HepG2 (cell line): Measurements from ENCODE around the gene TLK1. TPM values are rescaled to one million over a fixed set of nuclear protein-coding genes. Genes with fewer than 3 reads are reported as not detected.
"Not testable (repeated sequence)": the region's sequence is repeated elsewhere in the genome, so short reads cannot be mapped to it uniquely, and the experiment has no call there.

Source experiments
- ATAC-seq: fragments of 200-7000 bp; cut with Tn5 transposase; 3 replicates; pipeline ENCODE4 v1.9.1; 2020; ENCODE audit warnings: mild to moderate bottlenecking, moderate library complexity
- BruUV-seq: library from RNA; stranded (reverse); fragments of 400-500 nt; replicated peaks from 2 replicates; lab custom pipeline; 2021; lab: Mats Ljungman, UMichigan
- CTCF ChIA-PET: fragments of 300-600 bp; formaldehyde crosslinking; extraction: SDS; loops from one replicate; lab custom pipeline; 2021; ENCODE audit warnings: low total read pairs, inconsistent platforms, low intra/inter-chr PET ratio; lab: Yijun Ruan, JAX
- POLR2A ChIA-PET: fragments of 350-600 bp; sonication (Branson Sonifier 250); formaldehyde crosslinking; loops from one replicate; lab custom pipeline; 2020; ENCODE audit warnings: antibody characterized with exemption, inconsistent platforms; lab: Yijun Ruan, JAX
- DNase-seq: peaks from one replicate; pipeline ENCODE4 v3.0.0-alpha.2; 2015; ENCODE audit warnings: low spot score
- FAIRE-seq: peaks from 3 replicates; lab custom pipeline; 2011; peaks lifted over from hg19 to GRCh38; lab: Jason Lieb, UNC
- H2AFZ ChIP-seq: one replicate; pipeline ENCODE4 v1.6.1; 2011; ENCODE audit warnings: low read length, inconsistent platforms
- H3K27ac ChIP-seq: fragments of 300-600 bp; 3 replicates; pipeline ENCODE4 v1.8.0; 2011; ENCODE audit warnings: mixed run types, mild to moderate bottlenecking, mixed read lengths, low read length, inconsistent platforms; ENCODE audit not compliant: insufficient read depth; ENCODE audit errors: extremely low read length
- H3K27me3 ChIP-seq, 2 experiments: fragments of 200-600 bp in 1 of 2; 2 replicates in 1 of 2; 3 replicates in 1 of 2; pipeline versions ENCODE4 v1.6.0 to v1.8.0; 2011; ENCODE audit warnings: low read length in 2 of 2, mild to moderate bottlenecking in 2 of 2, moderate library complexity in 2 of 2, inconsistent platforms in 1 of 2; ENCODE audit not compliant: insufficient read depth in 2 of 2, control insufficient read depth in 1 of 2
- H3K36me3 ChIP-seq, 2 experiments: fragments of 200-600 bp in 1 of 2; replicated peaks in 1 of 2; 2 replicates in 1 of 2; 3 replicates in 1 of 2; pipeline versions ENCODE4 v1.5.1 to v1.8.0; 2011; ENCODE audit warnings: low read length in 2 of 2, inconsistent platforms in 1 of 2; ENCODE audit not compliant: insufficient read depth in 2 of 2, control insufficient read depth in 1 of 2
- H3K4me1 ChIP-seq: 2 replicates; pipeline ENCODE4 v1.5.1; 2012; ENCODE audit warnings: low read length, inconsistent platforms; ENCODE audit not compliant: insufficient read depth
- H3K4me2 ChIP-seq: 2 replicates; pipeline ENCODE4 v1.6.0; 2011; ENCODE audit warnings: low read depth, low read length, inconsistent platforms
- H3K4me3 ChIP-seq, 3 experiments: fragments of 200-600 bp in 1 of 3; sonication (generic), shearing (Covaris generic) in 1 of 3; replicated peaks in 1 of 3; 2 replicates each; pipeline ENCODE4 v1.5.1; 2011 to 2016; ENCODE audit warnings: low read length in 3 of 3, inconsistent platforms in 2 of 3, low read depth in 2 of 3, mild to moderate bottlenecking in 2 of 3, control low read depth in 1 of 3, mixed read lengths in 1 of 3; ENCODE audit not compliant: insufficient read depth in 1 of 3
- H3K79me2 ChIP-seq: one replicate; pipeline ENCODE4 v1.6.1; 2011; ENCODE audit warnings: low read length, inconsistent platforms; ENCODE audit not compliant: insufficient read depth
- H3K9ac ChIP-seq: 2 replicates; pipeline ENCODE4 v1.6.0; 2011; ENCODE audit warnings: mild to moderate bottlenecking, low read depth, low read length, inconsistent platforms; ENCODE audit not compliant: insufficient read depth
- H3K9me3 ChIP-seq: 2 replicates; pipeline ENCODE4 v1.5.1; 2012; ENCODE audit warnings: mild to moderate bottlenecking, low read length
- H4K20me1 ChIP-seq: 2 replicates; pipeline ENCODE4 v1.6.0; 2011; ENCODE audit warnings: inconsistent platforms, mild to moderate bottlenecking, low read length, moderate library complexity; ENCODE audit not compliant: insufficient read depth
- ARID4A ChIP-seq: sonication (generic); formaldehyde crosslinking; IDR thresholded peaks from 2 replicates; pipeline ENCODE4 v1.5.0; 2020; ENCODE audit warnings: mild to moderate bottlenecking, missing genetic modification reagents, borderline replicate concordance
- PHF8 ChIP-seq: sonication (generic); formaldehyde crosslinking; IDR thresholded peaks from 2 replicates; pipeline ENCODE4 v1.5.0; 2020; ENCODE audit warnings: missing genetic modification reagents
- SALL2 ChIP-seq: sonication (generic); formaldehyde crosslinking; IDR thresholded peaks from 2 replicates; pipeline ENCODE4 v1.8.1; 2023; ENCODE audit warnings: mild to moderate bottlenecking, missing genetic modification reagents, inconsistent platforms
- TEAD3 ChIP-seq: optimal IDR thresholded peaks from 2 replicates; pipeline ENCODE3; 2016; ENCODE audit warnings: borderline replicate concordance
- TOE1 ChIP-seq: sonication (generic); formaldehyde crosslinking; IDR thresholded peaks from 2 replicates; pipeline ENCODE4 v1.4.0; 2020; ENCODE audit warnings: mild to moderate bottlenecking, missing genetic modification reagents
- ZBTB3 ChIP-seq: sonication (generic); formaldehyde crosslinking; IDR thresholded peaks from 2 replicates; pipeline ENCODE4 v1.4.0; 2020; ENCODE audit warnings: low read depth, mild to moderate bottlenecking, moderate library complexity, missing genetic modification reagents, borderline replicate concordance
- ZFY ChIP-seq: sonication (generic); formaldehyde crosslinking; IDR thresholded peaks from 2 replicates; pipeline ENCODE4 v1.4.0; 2020; ENCODE audit warnings: missing genetic modification reagents
- ZNF503 ChIP-seq: sonication (generic); formaldehyde crosslinking; IDR thresholded peaks from 2 replicates; pipeline ENCODE4 v1.4.0; 2020; ENCODE audit warnings: missing genetic modification reagents
- WGBS: methylation state at CpG from one replicate; pipeline ENCODE4 v1.1.6; 2017; ENCODE audit warnings: low lambda C conversion rate; 5-methylcytosine and 5-hydroxymethylcytosine counted together
- in situ Hi-C: cut with HindIII; loops from 2 replicates; pipeline ENCODE4 v1.10.0; 2017; ENCODE audit warnings: low pct_unique_long_range_greater_than_20kb; ENCODE audit not compliant: extremely low pct_ligation_motif_present
- intact Hi-C: fragments of 100-400 bp; cut with micrococcal nuclease; formaldehyde crosslinking; loops from one replicate; pipeline ENCODE4 v1.10.0; 2022; ENCODE audit not compliant: unreplicated experiment
- polyA plus RNA-seq, 8 experiments: library from polyadenylated mRNA; depleted of rRNA in 3 of 8; stranded (reverse) in 7 of 8; unstranded in 1 of 8; fragments of >200 nt; fragmentation: Illumina TruSeq in 4 of 8; extraction: Trizol in 4 of 8; gene quantifications; 2 replicates each; pipeline versions ENCODE4 v1.2.1 to v1.2.3, GENCODE V29; 2011 to 2016; ENCODE audit warnings: low read depth in 4 of 8, missing spikeins in 1 of 8, mixed read lengths in 1 of 8; ENCODE audit not compliant: insufficient read depth in 1 of 8
- total RNA-seq, 5 experiments: library from RNA; depleted of rRNA; stranded (reverse); fragments of >200 nt; fragmentation: Illumina TruSeq; extraction: Trizol; gene quantifications; 2 replicates each; pipeline ENCODE4 v1.2.3, GENCODE V29; 2016; ENCODE audit warnings: low read depth in 1 of 5

Gene TLK1
- total and polyA plus RNA-seq, 2 of the 13 experiments (the other 11 are each of a cell fraction or from before 2014, with no cell fraction given) = 16.8 to 28.7 TPM

GRCh38 chr2:171162522-171163197 is 2.0 kb upstream of the TLK1 start:
- H3K27ac ChIP-seq, FAIRE-seq, H3K27me3 ChIP-seq, BruUV-seq, CTCF ChIA-PET, H3K4me3 ChIP-seq, H3K9ac ChIP-seq, in situ Hi-C loops, H2AFZ ChIP-seq, H3K9me3 ChIP-seq, H3K36me3 ChIP-seq, ATAC-seq, DNase-seq, H3K4me2 ChIP-seq: not testable (repeated sequence)
- Histone ChIP-seq H4K20me1 (peaks cover 16% of the 10 kb centered on the region), H3K4me1 (peaks cover 52% of the 10 kb centered on the region), H3K79me2 (peaks cover 30% of the 10 kb centered on the region)
- POLR2A ChIA-PET = interaction anchor here (1.1 kb wide), 1 partner anchor 8 kb away, joined by 3 read pairs; no protein-coding TSS in a partner anchor
- 95% methylated on average over 9 of the region's 9 CpGs for WGBS
- TF ChIP-seq ZFY = 0 out of 2 replicates have a peak, but pooled peaks have one; percentile 19
- intact Hi-C loops = loop anchor here (5.0 kb wide), 1 partner anchor 270 kb away; the partner anchor contains the start of genes DCAF17 and METTL8

GRCh38 chr2:171160956-171161740 is 455 bp upstream of the TLK1 start:
- intact Hi-C loops = loop anchor here (5.0 kb wide), 1 partner anchor 271 kb away; the partner anchor contains the start of genes DCAF17 and METTL8
- Histone ChIP-seq H3K36me3 (no peaks in the 10 kb centered on the region), H2AFZ (peak overlapping the region; percentile 85), H4K20me1 (peaks cover 29% of the 10 kb centered on the region), H3K27me3 (no peaks in the 10 kb centered on the region; a peak in 1 of 5 replicates), H3K79me2 (peaks cover 45% of the 10 kb centered on the region), H3K4me2 (peak overlapping the region; percentile 78), H3K4me3 (peak overlapping the region; percentile 73 to 99 (median 90)), H3K9me3 (no peaks in the 10 kb centered on the region), H3K9ac (peak overlapping the region; percentile 95), H3K27ac (peak overlapping the region; percentile 96), H3K4me1 (peaks cover 52% of the 10 kb centered on the region)
- 6% methylated on average over 12 of the region's 65 CpGs for WGBS
- ChIA-PET CTCF (interaction anchor here (1.5 kb wide), 1 partner anchor 188 kb away, joined by 4 read pairs; no protein-coding TSS in a partner anchor), POLR2A (interaction anchor here (0.7 to 3.3 kb wide), 4 partner anchors 11 to 255 kb away, joined by 3 to 14 read pairs (median 6); no protein-coding TSS in a partner anchor)
- in situ Hi-C loops = no loop called here
- TSS peak; percentile 91 for BruUV-seq
- no peak for FAIRE-seq
- ATAC-seq = peak; percentile 55
- peak; percentile 73 for DNase-seq
- TF ChIP-seq ZBTB3 (no peak), SALL2 (no peak), ARID4A (CRISPR knock-in tag) (no peak), TOE1 (CRISPR knock-in tag) (0 out of 2 replicates have a peak, but pooled peaks have one; percentile 59), ZNF503 (CRISPR knock-in tag) (no peak), TEAD3 (CRISPR knock-in tag) (no peak), PHF8 (CRISPR knock-in tag) (peak; percentile 48)
